ENCODE results near the gene MAFB. TPM values are rescaled to one million over a fixed set of nuclear protein-coding genes. Genes with fewer than 3 reads are reported as not detected.

MAFB gene
- total and polyA plus RNA-seq, 11 donors: 2.0 to 62.1 (median 7.8) TPM

DNA sequence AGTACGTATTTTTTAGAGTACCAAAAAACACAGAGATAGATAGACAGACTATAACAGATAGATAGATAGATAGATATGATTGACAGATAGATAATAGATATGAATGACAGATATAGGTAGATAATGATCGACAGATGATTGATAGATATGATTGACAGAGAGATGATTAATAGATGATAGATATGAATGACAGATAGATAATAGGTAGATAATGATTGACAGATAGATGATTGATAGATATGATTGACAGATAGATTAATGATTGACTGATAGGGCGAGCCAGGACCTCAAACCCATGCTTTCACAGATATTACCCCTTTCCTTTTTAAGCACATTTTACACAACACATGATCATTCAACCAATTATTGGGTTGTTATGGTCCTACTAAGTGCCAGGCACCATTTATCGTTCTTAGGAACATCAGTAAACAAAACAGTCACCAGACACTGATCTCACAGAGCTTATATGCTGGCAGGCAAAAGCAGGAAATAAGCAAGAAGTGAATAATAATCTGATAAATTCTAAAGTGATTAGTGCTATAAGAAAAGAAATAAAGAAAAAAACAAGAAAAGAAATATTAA, 11.6 kb downstream of the MAFB start:
- 85 to 89% (median 86%) methylated on average over 4 of the region's 4 CpGs for WGBS, 4 donors

GRCh38 chr20:40676491-40677269, 12.4 kb downstream of the MAFB start:
- Histone ChIP-seq H3K27me3 (peaks cover 0 to 24% (median 0%) of the 10 kb centered on the region in 9 donors), H3K36me3 (no peaks in the 10 kb centered on the region), H3K27ac (peak overlapping the region in 2 of 12 donors; percentile 13 to 70), H3K9me3 (no peaks in the 10 kb centered on the region), H3K4me3 (no peak overlapping the region), H3K4me1 (peaks cover 0 to 30% (median 0%) of the 10 kb centered on the region in 12 donors)
- no peak for DNase-seq
- 51 to 60% (median 57%) methylated on average over 7 of the region's 7 CpGs for WGBS, 4 donors
- no peak for TF ChIP-seq POLR2A (IDR thresholded peaks at IDR 0.05)
- TF ChIP-seq CTCF (IDR thresholded peaks at IDR 0.05): no peak
- peak in 1 of 4 donors; percentile 34 for ATAC-seq
- intact Hi-C loops (cut with DNase I): no loop called here

More for the DNA sequence above, 11.6 kb downstream of the MAFB start:
- Histone ChIP-seq H3K36me3 (no peaks in the 10 kb centered on the region), H3K9me3 (no peaks in the 10 kb centered on the region), H3K27ac (no peak overlapping the region), H3K4me3 (no peak overlapping the region), H3K27me3 (peaks cover 0 to 30% (median under 1%) of the 10 kb centered on the region in 9 donors), H3K4me1 (peaks cover 0 to 38% (median 1%) of the 10 kb centered on the region in 12 donors)
- TF ChIP-seq CTCF (IDR thresholded peaks at IDR 0.05) (no peak), POLR2A (IDR thresholded peaks at IDR 0.05) (no peak)
- intact Hi-C loops (cut with DNase I): no loop called here
- DNase-seq: no peak
- no peak for ATAC-seq

GRCh38 chr20:40675599-40676221, 13.3 kb downstream of the MAFB start:
- intact Hi-C loops (cut with DNase I): no loop called here
- peaks cover 0 to 20% (median 0%) of the 10 kb centered on the region in 12 donors for H3K4me1 ChIP-seq
- H3K9me3 ChIP-seq: no peaks in the 10 kb centered on the region
- DNase-seq (no peak), ATAC-seq (peak in 1 of 4 donors; percentile 28)
- TF ChIP-seq CTCF (IDR thresholded peaks at IDR 0.05) (no peak), POLR2A (IDR thresholded peaks at IDR 0.05) (no peak)
- H3K27ac ChIP-seq: peak overlapping the region in 1 of 12 donors; percentile 70
- H3K4me3 ChIP-seq: no peak overlapping the region
- H3K27me3 ChIP-seq: peaks cover 0 to 22% (median 0%) of the 10 kb centered on the region in 9 donors
- H3K36me3 ChIP-seq: no peaks in the 10 kb centered on the region
- 54 to 64% (median 62%) methylated on average over 5 of the region's 5 CpGs for WGBS, 4 donors

DNA sequence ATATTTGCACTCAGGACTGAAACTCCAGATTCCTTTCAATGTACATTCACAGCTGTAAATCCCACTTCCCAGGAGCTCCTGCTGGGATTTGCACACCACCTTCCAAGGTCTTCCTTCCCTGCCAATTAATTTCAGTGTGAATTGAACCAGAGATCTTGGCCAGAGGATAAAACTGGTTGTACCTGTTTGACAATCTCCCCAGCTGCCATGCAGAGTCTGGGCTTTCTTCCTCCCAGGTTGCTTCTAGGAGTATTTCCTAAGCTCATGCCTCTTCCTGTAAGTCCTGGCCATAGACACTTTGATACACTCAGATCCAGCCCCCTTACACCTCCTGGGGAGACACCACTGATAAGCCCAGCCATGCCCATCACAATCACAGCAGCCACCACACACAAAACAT, 15.6 kb downstream of the MAFB start:
- intact Hi-C loops (cut with DNase I): no loop called here
- H3K4me1 ChIP-seq: peaks cover 0 to 15% (median 0%) of the 10 kb centered on the region in 12 donors
- no peaks in the 10 kb centered on the region for H3K9me3 ChIP-seq
- TF ChIP-seq POLR2A (IDR thresholded peaks at IDR 0.05) (no peak), CTCF (IDR thresholded peaks at IDR 0.05) (no peak)
- ATAC-seq (no peak), DNase-seq (no peak)
- peaks cover 0 to 22% (median 0%) of the 10 kb centered on the region in 9 donors for H3K27me3 ChIP-seq
- H3K27ac ChIP-seq: no peak overlapping the region
- no peak overlapping the region for H3K4me3 ChIP-seq
- H3K36me3 ChIP-seq: no peaks in the 10 kb centered on the region
